Pons (tissue), 1 donor: ENCODE data around the gene ABTB1.
"Not testable (repeated sequence)": the region's sequence is repeated elsewhere in the genome, so short reads cannot be mapped to it uniquely, and the experiment has no call there.

Experiments used
- DNase-seq: peaks from one replicate; pipeline ENCODE4 v3.0.0-alpha.2; 2016; ENCODE audit warnings: low spot score

Gene ABTB1

GRCh38 chr3:127673191-127674100, 694 bp downstream of the ABTB1 start:
- DNase-seq: no peak

DNA sequence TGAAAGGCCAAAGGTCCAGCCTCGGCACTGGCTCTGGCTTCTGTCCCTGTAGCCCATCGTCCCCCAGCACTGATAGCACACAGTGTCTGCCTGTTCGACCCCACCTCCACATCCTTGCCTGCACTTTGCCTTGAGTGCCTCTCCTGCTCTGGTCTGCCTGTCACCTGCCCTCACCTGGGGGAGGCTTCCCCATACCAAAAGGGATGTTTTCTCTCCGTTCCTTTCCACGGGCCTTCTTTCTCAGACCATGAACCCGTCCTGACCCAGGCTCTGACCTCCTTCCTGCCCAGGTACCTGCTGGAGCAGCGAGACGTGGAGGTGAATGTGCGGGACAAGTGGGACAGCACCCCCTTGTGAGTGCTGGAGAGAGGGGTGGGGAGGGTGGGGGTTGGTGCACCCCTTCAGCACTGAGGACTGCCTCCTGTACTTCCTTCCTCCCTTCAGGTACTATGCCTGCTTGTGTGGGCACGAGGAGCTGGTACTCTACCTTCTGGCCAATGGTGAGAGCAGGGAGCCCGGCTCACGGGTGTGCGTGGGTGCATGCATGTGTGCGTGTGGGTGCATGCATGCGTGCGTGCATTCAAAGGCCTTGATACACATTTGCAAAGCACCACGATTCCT, 1.5 kb downstream of the ABTB1 start:
- no peak for DNase-seq

- DNase-seq: no peak
Measured at GRCh38 chr3:127674790-127675189, 2.0 kb downstream of the ABTB1 start.

- no peak for DNase-seq
Measured at GRCh38 chr3:127675651-127676391, 3.1 kb downstream of the ABTB1 start.

- DNase-seq: no peak
Measured at GRCh38 chr3:127676456-127676855, 3.7 kb downstream of the ABTB1 start.

GRCh38 chr3:127676921-127677351, 4.2 kb downstream of the ABTB1 start:
- no peak for DNase-seq

DNA sequence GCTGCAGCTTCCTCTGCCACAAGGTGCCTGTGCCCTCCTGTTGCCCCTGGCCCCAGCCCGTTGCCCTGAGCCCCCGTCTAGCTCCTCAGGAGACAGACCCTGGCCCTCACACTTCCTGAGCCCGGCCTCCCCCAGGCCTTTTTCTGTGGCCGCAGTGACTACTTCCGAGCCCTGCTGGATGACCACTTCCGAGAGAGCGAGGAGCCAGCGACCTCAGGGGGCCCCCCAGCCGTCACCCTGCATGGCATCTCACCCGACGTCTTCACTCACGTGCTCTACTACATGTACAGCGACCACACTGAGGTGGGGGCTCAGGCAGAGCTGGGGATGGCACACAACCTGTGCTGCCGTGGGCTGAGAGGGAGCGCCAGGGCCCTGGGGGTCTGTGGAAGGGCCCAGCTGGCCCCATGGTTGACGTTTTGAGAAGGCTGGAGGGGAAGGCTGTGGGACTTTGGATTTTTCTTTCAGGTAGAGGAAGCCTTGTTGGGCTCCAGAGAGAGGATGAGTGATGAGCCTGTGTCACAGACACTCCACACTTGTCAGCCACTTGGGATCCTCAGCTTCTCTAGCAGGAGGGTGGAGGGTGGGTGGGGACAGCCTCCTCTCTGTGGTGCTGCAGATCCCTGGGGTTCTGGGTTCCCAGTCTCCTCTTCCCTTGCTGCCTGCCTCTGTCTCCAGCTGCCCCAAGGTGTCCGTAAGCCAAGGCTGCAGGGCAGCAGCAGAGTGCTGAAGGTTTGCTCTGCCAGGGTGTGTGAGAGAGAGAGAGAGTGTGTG, 5.0 kb downstream of the ABTB1 start:
- no peak for DNase-seq

DNA sequence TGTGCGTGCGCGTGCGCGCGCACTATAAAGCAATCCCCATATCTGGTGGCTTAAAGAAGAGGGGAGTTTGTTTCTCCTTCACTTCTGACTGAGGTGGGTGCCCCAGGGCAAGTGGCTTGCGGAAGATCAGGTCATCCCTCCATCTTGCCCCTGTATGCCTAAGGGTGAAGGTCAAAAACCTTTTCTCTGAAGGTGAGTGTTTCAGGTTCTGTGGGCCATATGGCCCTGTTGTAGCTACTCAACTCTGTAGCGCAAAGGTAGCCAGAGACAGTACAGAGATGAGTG, 5.5 kb downstream of the ABTB1 start:
- no peak for DNase-seq

- no peak for DNase-seq
Measured at GRCh38 chr3:127678611-127679533, 6.1 kb downstream of the ABTB1 start.

DNA sequence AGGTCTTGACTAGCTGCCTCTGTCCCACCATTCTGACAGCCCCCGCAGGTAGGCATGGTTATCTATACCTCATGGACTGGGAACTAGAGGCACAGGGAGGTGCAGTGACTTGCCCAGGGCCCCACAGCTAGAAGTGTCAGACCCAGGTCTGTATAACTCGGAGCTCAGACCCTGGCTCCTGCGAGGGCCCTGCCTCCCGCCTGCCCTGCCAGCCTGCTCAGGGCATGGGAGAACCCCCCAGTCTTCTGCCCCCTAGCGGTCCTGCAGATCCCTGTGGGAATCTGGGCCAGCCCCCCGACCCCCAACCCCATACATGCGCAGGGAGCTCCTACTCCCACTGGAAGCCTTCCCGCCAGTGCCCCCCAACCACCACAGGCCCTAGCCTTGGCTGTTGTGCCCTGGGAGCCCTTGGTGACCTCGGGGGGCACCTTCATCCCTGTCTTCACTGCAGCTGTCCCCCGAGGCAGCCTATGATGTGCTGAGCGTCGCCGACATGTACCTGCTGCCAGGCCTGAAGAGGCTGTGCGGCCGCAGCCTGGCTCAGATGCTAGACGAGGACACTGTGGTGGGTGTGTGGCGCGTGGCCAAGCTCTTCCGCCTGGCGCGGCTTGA, 6.9 kb downstream of the ABTB1 start:
- no peak for DNase-seq

GRCh38 chr3:127680146-127680661, 7.5 kb downstream of the ABTB1 start:
- no peak for DNase-seq

GRCh38 chr3:127680798-127681221, 8.1 kb downstream of the ABTB1 start:
- no peak for DNase-seq

DNA sequence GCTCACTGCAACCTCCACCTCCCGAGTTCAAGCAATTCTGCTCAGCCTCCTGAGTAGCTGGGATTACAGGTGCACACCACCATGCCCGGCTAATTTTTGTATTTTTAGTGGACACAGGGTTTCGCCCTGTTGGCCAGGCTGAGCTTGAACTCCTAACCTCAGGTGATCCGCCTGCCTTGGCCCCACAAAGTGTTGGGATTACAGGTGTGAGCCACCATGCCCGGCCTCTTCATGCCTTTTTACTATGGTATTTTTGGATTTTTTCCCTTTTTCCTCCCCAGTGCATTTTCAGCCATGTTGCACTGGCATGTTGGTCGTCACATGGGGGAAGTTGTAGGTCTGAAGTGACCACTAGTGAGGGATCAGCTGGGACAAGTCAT, 9.4 kb downstream of the ABTB1 start:
- not testable (repeated sequence) for DNase-seq

GRCh38 chr3:127682561-127682960, 9.8 kb downstream of the ABTB1 start:
- DNase-seq: no peak

DNA sequence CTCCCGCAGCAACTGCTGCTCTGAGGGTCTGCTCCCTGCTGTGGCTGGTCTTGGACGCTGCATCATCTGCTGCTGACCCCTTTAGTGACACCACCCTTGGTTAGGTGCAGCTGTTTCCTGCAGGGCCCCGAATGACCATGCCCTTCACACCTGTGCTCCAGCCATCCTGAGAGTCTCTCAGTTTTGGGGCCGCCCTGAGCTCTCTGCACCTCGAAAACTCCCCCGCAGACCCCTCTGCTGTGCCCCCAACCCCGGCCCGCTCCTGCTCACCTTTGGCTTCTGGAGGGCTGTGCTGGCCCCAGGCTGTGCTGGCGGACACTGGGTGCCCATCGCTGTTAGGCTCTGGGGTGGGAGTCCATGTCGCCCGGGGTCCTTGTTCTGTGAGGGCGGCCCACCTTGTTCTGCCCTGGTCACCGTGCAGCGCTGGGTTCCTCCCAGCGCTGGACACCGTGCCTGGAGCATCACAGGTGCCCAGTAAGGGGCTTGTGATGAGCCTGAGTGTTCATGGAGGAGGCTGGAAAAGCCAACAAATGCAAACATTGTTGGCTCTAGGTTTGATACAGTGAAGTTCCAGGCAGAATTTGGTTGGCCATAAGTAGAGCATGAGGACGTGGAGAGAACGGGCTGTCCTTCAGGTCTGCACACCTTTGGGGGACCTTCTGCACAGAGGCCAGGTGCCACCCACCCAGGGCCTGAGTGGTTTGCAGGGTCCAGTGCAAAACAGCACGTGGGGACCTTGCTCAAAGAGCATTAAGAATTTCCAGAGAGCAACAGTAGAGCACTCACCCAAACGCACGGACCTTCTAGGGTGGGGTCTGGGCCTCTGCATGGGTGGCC, 12.3 kb downstream of the ABTB1 start:
- no peak for DNase-seq

- DNase-seq: no peak
Measured at GRCh38 chr3:127685708-127686511, 13.2 kb downstream of the ABTB1 start.

- no peak for DNase-seq
Measured at GRCh38 chr3:127686512-127686894, 13.8 kb downstream of the ABTB1 start.

DNA sequence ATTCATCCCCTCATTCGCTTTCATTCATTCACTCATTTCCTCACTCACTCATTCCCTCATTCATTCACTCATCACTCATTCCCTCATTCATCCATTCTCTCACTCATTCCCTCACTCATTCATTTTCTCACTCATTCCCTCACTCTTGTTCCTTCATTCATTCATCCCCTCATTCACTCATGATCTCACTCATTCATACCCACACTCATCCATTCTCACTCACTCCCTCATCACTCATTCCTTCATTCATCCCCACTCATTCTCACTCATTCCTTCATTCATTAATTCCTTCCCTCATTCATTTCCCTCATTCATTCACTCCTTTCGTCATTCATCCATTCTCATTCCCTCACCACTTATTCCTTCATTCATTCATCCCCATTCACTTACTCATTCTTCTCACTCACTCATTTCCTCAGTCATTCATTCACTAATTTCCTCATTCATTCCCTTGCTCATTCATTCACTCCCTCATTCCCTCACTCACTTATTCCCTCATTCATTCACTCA, 14.5 kb downstream of the ABTB1 start:
- DNase-seq: no peak
